ENCODE data around the gene ARMS2.
A peak's percentile ranks its signal among the peaks of the same experiment; 100 is the strongest.

The ARMS2 gene

DNA sequence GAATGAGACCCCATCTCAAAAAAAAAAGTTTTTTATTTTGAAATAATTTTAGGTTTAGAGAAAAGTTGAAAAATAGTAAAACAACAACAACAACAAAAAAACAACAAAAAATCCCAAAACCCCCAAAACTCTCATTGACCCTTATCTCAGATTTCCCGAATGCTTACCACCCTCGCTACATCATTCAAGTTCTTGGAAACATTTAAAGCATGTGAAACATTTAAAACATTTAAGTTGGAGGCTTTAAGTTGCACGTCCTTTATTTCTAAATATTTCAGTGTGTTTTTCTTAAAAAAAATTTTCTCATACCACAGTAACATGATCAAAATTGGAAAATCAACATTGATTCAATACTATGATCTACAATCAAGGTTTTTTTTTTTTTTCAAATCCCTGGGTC is 382 bp upstream of the ARMS2 start:
- DNase-seq: no peak

DNA sequence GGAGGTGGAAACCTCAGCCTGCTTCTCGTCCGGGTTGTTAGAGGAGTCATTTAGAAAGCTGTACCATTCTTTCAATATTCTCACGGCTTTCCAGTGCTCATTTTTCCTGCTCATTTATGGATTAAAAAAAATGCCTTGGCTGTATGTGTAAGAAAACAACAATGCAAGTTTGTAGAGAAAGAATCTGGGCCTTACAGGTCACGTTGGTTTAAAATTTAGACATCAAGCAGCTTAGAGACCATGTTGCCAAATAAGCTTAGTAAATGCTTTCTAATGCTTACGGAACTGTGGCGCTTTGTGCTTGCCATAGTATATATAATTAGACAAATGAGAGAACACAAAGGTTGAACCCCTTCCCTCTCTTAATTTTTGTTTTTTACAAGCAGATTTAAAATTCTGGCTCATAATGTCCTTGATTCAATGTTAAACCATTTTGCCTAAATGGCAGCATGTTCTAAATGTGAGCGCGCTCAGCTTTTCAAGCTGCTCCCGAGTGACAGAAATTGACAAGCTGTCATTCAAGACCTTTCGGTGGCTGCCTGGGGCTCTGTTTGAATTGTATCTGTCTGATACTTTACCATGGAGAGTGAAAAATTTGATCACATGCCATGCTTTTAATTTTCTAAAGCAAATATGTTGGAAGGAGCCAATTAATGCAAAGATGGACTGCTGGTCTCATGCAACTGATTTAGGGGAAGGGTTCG is 1.1 kb downstream of the ARMS2 start:
- peak; percentile 36 for DNase-seq

DNA sequence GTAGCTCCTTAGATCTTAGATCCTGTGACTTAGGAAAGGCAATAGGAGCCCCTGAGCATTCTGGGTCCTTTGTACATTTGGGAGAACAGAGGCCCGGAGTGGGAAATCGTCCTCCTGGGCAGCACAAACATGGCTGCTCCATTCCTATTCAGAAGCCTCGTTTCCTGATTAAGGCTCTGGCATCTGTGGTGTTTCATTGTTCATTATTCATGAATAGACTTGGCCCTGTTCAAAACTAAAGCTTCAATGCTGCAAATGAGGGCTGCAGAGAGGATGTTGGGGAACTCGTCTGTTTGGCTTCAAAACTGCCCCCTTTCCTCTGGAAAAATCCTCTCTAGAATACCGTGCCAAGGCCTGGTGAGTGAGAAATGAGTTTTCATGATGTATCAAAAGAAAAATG is 3.5 kb downstream of the ARMS2 start:
- DNase-seq: no peak

DNA sequence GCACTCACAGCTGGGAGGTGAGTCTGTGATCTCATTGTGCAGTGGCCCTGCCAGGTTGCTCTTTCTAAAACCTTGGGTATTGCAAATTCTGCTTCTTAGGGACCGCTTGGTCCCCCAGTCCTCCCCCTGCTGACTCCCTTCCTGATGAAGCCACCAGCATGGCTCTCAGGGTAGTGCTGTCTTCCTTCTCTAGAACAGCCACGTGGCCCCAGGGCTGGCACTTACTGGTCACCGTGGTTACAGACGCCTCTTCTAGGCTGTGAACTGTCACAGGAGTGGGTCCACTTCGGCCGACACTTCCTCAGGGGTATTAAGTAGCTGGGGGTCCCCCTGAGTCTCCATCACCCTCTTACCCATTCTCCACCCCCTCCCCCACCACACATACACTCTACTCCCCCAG is 4.2 kb downstream of the ARMS2 start:
- peak; percentile 15 for DNase-seq

DNA sequence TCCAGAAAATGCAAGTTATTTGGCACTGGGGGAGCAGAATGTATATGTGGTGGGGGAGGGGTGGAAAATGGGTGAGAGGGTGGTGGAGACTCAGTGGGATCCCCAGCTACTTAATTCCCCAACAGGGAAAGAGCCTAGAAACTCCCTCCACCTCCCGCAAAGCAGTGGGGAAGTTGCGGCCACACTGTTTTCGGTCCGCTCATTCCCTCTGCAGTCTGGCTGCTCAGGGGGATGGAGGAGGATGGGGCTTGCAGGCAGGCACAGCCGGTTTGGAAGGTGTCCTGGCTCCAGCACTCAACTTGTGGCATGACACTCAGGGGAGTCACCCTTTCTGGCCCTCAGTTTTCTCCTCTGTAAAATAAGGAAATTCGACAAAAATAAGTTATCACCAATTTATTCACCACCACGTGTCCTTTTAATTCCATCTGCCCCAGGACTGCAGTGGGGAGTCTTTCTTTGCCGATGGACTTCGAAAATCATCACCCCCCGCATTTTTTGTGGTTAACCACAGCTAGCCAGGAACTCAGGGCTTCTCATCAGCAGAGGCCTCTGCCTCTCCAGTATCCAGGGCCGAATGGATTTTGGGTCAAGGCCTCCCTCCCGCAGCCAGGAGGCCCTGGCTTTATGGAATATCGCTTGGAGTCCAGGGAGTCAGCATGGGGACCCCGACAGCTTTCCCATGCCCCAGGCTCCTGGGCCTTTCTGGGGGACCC is 5.3 kb downstream of the ARMS2 start:
- no peak for DNase-seq

DNA sequence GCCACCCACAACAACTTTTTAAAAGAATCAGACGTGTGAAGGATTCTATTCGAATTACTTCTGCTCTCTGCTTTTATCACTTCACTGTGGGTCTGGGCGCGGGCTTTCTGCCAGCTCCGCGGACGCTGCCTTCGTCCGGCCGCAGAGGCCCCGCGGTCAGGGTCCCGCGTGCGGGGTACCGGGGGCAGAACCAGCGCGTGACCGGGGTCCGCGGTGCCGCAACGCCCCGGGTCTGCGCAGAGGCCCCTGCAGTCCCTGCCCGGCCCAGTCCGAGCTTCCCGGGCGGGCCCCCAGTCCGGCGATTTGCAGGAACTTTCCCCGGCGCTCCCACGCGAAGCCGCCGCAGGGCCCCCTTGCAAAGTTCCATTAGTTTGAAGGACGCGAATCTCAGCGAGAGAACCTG is 6.4 kb downstream of the ARMS2 start:
- peak; percentile 49 for DNase-seq

DNA sequence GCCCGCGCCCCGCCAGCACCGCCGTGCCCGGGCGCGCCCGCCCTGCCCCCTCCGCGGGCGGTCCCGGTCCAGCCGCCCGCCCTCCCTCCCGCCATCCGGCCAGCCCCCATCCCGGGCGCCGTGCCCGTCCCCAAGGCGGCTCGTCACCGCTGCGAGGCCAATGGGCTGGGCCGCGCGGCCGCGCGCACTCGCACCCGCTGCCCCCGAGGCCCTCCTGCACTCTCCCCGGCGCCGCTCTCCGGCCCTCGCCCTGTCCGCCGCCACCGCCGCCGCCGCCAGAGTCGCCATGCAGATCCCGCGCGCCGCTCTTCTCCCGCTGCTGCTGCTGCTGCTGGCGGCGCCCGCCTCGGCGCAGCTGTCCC is 6.9 kb downstream of the ARMS2 start, which contains the start of gene HTRA1:
Gene HTRA1, plus strand, starts transcription at position 187 of the 362 bp plus-strand sequence. Its CDS starts 100 bp downstream, at position 287.
- DNase-seq: peak; percentile 53

DNA sequence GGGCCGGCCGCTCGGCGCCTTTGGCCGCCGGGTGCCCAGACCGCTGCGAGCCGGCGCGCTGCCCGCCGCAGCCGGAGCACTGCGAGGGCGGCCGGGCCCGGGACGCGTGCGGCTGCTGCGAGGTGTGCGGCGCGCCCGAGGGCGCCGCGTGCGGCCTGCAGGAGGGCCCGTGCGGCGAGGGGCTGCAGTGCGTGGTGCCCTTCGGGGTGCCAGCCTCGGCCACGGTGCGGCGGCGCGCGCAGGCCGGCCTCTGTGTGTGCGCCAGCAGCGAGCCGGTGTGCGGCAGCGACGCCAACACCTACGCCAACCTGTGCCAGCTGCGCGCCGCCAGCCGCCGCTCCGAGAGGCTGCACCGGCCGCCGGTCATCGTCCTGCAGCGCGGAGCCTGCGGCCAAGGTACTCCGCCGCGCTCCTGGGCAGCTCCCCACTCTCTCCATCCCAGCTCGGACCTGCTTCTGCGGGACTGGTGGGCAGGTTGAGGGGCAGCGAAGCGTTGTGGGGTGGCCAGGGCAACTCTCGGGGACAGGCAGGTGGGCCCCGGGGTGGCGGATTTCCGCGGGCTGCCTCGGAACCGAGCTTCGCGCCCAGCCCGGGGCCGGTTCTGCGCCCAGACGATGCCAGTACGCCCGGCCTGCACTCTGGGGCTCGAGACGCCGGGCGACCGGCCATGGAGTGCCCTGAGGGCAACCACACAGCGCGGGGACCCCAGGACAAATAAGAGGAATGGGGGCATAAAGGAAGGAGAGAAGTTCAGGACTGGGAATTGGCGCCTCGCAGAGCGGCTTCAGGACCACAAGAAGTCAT is 7.5 kb downstream of the ARMS2 start:
- DNase-seq: peak; percentile 71

DNA sequence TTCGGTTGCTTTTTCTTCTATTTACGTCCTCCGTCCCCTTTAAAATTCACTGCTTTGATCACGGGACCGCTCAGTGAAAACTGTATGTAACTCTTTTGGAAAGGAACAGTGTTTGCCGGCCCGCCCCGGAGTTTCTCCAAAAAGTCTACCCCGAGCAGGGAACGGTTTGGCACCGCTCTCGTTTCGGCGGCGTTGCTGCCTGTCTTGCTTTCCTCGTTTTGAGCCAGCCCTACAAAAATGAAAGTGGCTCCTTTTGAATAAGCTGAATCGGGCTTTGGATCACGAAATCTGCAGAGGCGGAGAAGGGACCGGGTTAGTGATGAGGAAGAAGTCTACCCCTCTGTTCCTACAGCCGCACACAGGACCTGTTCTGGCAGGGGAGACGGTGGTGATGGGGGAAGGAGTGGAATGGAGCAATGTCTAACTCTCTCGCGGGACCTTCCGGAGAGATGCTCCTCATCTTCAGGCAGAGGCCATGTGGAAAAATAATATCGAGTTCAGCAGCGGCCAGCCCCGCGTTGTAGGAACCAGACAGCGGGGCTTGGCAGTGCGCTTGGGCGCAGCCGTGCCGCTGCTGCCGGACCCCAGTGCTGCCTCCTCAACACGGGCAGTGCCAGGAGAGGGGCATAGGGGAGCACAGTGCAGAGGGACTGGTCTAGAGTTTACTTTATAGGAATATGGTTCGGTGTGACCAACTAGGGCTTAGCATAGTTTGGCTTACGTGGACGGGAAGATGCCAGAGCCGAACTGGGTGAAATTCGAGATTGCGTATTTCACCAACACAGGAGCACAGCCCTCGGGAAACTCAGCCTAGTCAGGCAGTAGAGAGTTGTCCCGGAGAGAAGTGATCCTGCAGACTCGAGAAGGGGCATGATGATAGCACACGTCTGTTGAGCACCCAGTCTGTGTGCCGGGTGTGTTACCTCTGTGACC is 8.3 kb downstream of the ARMS2 start:
- DNase-seq: peak; percentile 69

DNA sequence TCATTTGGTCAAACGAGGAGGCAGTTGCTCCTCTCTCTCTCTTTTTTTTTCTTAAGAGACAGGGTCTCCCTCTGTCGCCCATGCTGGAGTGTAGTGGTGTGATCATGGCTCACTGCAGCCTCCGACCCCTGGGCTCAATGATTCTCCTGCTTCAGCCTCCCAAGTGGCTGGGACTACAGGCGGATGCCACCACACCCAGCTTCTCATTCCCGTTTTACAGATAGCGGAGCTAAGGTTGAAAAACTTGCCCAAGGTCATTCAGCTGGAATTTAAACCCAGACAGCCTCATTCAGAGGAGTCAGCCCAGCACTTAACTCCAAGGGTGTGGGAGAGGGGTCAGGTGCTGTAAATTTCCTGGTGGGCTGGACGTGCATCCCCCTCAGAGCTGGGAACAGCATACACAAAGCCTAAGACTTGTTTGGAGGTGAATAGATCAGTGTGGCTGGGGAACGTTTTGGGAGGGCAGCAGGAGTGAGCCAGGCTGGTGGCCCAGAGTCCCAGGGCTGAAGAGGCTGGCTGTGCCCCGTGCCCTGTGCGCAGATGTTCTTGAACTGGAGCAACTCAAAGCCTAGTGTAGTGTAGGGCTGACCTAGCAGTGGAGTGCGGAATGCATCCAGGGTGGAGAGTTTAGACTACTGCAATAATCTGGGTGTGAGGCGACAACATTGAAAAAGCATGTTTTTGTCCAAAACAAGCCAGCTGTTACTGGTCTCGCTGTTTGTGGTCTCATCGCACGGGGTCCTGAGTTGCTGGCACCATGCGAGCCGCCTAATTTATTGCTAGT is 9.2 kb downstream of the ARMS2 start:
- DNase-seq: no peak

DNA sequence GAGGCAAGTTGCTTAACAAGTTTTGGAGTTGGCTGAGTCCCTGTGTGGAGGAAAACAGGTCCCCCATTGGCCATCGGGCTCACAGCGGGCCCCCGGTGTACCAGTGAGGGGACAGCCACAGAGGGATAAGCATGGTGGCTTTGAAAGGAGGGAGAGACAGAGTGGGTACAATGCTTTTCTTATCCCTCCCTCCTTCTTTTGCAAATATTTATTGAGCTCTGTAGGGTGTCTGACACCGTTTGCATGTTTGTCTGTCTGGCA is 9.7 kb downstream of the ARMS2 start:
- DNase-seq: no peak

DNA sequence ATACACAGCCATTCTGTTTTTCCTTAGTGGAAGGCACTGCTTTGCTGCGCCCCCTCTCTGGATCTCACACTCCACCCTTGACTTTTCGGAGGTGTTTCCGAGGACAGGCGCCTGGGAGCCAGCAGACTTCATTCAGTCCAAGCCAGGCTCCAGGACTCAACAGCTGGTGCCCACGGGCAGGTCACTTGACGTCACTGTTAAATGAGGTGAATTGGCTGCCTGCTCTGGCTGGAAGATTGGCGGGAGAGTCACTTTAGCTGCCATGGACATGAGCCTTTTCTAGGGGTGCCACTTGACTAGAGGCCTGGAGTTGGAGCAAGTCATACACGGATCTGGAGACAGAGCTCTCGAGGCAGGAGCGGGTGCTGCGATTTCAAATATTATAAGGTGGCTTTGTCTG is 10.1 kb downstream of the ARMS2 start:
- DNase-seq: no peak

DNA sequence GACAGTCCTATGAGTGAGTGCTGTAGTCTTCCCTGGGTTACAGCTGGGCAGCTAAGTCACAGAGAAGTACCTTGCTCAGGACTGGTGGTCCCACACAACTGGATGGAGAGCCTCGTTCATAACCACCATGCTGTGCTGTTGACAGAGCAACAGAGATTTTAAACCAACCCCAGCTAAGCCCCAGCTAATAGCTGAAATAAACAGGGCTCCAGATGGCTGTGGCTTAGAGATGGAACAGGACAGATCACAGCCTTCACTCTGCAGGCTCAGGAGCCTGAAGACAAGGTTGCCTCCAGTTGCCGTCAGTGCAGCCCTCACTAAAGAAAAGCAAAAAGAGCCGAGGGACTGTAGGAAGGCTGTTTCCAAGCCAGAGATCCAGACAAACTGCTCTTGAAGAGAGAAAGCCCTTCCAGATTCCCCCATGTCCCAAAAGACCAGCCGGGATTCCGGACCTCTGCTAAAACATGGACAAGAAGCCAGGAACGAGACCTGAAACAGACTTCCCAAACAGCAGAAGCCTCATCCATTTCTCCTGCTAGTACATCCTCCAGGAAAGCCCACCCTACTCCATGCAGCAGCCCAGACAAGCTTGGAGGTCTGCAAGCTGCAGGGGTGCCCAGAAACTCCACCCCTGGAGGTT is 11.1 kb downstream of the ARMS2 start:
- DNase-seq: no peak

DNA sequence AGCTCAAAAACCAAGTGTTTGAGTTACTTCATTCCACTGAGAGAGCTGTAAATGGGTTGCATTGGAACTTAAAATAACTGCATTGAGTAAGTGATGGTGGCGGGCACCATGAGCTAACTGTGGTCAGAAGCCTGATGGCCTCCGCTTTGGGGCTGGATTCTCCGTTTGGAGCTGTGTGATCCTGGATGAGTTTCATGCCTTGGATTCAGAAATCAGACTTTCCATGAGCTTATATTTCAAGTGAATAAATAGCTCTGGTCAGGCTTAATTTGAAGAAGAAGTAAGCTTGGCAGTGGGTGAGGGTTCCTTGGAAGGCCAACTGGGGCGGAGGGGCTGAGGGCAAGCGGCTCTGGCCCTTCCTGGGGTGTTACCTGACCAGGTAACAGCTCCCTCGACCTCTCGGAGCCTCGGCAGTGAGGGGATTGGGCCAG is 12.5 kb downstream of the ARMS2 start:
- no peak for DNase-seq

DNA sequence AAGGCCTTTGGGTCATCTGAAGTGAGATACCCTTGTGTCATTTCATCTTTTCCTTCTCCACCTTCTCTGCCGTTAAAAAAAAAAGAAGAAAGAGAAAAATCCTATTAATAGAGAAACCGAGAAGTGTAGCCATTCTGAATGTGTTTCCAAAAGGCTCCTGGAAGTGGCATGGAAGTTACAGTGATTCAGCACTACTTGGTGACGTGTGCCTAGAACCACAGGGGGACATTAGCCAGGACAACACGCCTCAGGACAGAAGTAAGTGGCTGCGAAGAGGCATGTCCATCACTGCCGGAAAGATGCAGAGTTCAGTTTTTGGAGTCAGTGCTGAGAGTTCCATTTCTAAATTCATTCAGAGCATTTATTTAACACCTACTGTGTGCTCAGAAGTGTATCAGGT is 13.2 kb downstream of the ARMS2 start:
- DNase-seq: no peak

DNA sequence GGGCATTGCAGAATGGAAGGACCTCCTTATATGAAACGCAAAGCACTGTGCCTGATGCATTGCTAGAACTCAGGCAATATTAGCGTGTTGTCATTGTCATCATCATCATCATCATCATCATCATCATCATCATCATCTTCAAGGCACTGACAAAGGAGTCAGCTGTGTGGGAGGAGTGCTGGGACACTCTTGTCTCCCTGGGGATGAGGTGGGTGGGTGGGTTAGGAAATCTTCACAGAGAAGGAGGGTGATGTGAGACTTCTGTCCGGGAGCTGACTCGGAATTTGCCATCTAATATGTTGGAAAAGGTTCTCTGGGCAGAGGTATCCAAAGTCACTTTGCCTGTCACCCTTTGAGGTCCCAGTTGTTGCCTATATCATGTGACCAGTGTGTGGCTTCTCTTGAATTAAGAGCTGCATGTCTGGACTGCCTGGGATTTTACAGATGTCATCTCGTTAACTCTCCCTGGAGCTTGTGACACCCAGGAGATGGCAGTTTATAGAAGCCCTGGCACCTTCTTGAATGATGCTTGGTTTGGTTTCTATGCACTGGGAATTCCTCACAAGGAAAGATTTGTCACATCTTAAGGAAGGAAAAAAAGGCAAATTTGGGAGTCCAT is 14.0 kb downstream of the ARMS2 start:
- DNase-seq: no peak

DNA sequence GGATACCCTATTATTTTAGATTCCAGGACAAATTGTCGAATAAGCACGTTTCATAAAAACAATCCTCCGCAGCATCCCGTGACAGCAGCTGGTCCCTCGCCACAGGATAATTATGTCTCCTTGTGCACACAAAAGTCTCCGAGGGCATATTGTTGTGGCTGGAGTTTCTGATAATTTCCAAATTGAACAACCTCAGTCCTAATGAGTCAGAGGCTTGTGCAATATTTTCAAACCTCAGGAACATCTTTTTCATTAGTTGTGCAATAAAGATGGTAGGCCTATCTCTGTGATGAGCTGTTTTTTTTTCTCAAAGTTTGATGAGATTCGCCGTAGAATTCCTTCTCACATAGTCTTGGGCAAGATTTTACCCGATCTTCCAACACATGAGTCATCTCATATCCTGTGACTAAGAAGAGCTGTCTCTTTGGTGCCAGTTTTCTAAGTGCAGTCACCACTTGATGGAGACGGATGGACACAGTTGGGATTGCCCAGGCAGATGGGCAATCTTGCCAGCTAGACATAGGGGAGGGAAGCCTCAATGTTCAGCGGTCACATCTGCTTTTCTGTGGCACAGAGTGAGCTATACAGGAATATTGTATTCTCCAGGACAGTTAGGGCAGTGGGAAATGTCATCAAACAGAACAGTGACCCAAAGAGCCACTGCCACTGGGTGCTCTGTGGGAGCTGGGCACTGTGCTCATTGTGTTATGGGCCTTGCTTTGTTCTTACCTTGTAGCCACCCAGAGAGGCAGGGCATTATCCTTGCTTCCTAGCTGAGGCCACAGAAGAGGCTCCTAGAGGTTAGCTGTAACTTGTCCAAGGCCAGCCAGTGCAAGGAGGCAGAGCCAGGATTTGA is 14.7 kb downstream of the ARMS2 start:
- no peak for DNase-seq

DNA sequence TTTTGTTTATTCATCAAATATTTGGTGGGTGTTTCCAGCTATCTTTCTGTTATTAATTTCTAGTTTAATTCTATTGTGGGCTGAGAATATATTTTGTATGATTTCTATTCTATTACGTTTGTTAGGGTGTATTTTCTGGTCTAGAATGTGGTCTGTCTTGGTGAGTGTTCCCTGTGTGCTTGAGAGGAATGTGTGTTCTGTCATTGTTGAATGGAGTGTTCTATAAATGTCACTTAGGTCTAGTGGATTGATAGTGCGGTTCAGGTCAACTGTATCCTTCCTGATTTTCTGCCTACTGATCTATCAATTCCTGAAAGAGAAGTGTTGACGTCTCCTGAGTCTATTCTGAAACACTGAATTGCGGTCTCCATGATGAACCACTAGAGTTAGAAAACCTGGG is 15.4 kb downstream of the ARMS2 start:
- DNase-seq: no peak

DNA sequence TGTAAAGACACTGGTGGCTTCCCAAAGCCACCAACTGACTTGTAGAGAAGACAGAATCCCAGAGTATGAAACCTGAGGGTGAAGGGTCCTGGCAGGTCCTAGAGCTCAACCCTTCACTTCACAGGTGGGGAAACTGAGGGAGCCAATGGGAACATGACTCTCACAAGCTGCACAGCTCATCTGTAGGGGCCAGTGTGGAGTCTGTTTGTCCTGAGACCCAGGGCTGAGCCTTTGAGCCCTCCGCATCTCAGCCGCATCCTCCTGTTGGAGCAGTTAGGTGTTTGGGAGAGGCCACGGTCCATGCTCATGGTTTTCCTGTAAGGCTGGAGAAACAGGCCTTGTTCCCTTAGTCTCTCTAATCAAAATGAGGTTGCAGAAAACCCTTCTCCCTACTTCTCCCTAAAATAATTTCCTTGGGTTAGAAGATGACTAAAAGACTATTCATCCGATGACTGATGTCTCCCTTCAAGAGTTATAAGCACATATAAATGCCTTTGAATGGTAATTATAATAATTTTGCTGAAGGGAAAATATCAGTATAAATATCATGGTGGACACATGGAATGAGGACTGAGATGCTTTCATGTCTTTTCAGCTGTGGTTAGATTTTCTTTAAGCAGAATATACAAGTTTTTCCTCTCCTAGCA is 17.2 kb downstream of the ARMS2 start:
- no peak for DNase-seq

DNA sequence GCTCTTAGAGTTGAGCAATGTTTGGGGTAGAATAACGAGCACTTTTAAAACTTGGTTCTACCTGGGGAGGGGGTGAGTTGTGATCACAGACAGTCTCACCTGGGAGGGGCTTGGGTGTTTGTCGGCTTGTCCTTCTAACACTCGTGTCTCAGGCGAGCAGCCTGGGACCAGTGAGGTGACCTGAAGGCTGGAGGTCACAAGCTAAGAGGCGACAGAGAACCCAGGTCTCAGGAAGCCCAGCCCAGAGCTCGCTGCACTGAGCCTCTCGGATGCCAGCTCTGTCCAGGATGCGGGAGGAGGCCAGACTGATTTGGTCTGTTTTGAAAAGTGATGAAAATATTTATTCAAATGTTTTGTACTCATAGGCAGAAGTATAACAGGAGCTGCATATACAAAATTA is 18.7 kb downstream of the ARMS2 start:
- DNase-seq: no peak

Measured in retina (tissue), 1 donor.